Measurements from ENCODE around the gene LAMTOR4. TPM values are rescaled to one million over a fixed set of nuclear protein-coding genes. Genes with fewer than 3 reads are reported as not detected.
A peak's percentile ranks its signal among the peaks of the same experiment; 100 is the strongest.

The LAMTOR4 gene
- total and polyA plus RNA-seq, 10 of the 15 experiments (the other 5 are each of a cell fraction or from before 2014, with no cell fraction given), result 73.4 to 297 (median 196) TPM

DNA sequence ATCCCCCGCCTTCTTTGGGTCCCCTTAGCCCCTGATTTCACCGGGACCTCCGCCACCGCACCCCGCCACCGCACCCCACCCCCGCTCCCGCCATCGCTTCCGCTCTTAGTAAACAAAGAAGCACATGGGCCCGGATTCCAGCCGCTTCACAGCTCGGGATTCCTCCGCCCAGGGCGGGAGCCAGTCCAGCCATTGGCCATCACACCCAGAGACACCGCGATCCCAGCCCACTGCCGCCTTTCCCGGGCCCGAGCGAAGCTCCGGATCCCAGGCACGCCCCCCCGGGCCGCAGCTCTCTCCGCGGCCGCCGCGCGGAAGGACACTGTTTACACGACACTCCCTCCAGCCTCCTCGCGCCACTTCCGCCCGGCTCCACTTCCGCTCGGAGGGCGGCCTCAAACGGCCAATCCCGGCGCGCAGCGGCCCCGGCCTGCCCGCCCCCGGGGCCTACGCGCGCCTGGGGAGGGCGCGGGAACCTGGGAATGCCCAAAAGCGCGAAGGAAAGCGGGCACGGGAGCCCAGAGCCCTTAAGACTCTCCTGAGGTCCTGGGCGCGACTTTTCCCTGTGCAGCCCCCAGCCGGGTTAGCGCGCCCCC lies 48.2 kb upstream of the LAMTOR4 start (continued):
- TF ChIP-seq ZBED1 (IDR thresholded peaks at IDR 0.05; ENCODE audit: borderline replicate concordance) (no peak), GABPA (IDR thresholded peaks at IDR 0.05; ENCODE audit: low read depth) (peak; percentile 91), TARDBP (IDR thresholded peaks at IDR 0.05; ENCODE audit: borderline replicate concordance) (no peak), SPI1 (IDR thresholded peaks at IDR 0.05; ENCODE audit: borderline replicate concordance, insufficient read depth, low read depth, low read length) (peak; percentile 81; the same call in 1 of the 2 replicates), ZZZ3 (IDR thresholded peaks at IDR 0.05; ENCODE audit: control insufficient read depth, insufficient read length, low read depth) (no peak), NFYA (IDR thresholded peaks at IDR 0.05; ENCODE audit: borderline replicate concordance, low read depth, low read length) (no peak), SMAD5 (IDR thresholded peaks at IDR 0.05; ENCODE audit: low read depth) (no peak), NR2F1 (conservative IDR thresholded peaks at IDR 0.05) (peak; percentile 57; the same call in 1 of the 2 replicates), YY1 (IDR thresholded peaks at IDR 0.05; ENCODE audit: low read depth, low read length) (peak; percentile 71; the same call in 1 of the 2 replicates), NFYB (IDR thresholded peaks at IDR 0.05; ENCODE audit: insufficient read depth, low read depth, low read length) (peak; percentile 84), KAT2A (conservative IDR thresholded peaks at IDR 0.05; ENCODE audit: control insufficient read depth, low read depth, low read length) (no peak), POLR2A (IDR thresholded peaks at IDR 0.05; ENCODE audit: low read depth, low read length) (peak; percentile 54; the same call in 1 of the 2 replicates), MYC (IDR thresholded peaks at IDR 0.05; ENCODE audit: insufficient read depth, insufficient read length, insufficient replicate concordance, low read length, severe bottlenecking) (peak; percentile 98), CHD2 (IDR thresholded peaks at IDR 0.05; ENCODE audit: borderline replicate concordance, low read depth, low read length) (peak; percentile 96)
- TF ChIP-seq, protein P1, sequence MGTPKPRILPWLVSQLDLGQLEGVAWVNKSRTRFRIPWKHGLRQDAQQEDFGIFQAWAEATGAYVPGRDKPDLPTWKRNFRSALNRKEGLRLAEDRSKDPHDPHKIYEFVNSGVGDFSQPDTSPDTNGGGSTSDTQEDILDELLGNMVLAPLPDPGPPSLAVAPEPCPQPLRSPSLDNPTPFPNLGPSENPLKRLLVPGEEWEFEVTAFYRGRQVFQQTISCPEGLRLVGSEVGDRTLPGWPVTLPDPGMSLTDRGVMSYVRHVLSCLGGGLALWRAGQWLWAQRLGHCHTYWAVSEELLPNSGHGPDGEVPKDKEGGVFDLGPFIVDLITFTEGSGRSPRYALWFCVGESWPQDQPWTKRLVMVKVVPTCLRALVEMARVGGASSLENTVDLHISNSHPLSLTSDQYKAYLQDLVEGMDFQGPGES (IDR thresholded peaks at IDR 0.05), result 0 out of 2 replicates have a peak, but pooled peaks have one; percentile 9
- TF ChIP-seq, protein P2, sequence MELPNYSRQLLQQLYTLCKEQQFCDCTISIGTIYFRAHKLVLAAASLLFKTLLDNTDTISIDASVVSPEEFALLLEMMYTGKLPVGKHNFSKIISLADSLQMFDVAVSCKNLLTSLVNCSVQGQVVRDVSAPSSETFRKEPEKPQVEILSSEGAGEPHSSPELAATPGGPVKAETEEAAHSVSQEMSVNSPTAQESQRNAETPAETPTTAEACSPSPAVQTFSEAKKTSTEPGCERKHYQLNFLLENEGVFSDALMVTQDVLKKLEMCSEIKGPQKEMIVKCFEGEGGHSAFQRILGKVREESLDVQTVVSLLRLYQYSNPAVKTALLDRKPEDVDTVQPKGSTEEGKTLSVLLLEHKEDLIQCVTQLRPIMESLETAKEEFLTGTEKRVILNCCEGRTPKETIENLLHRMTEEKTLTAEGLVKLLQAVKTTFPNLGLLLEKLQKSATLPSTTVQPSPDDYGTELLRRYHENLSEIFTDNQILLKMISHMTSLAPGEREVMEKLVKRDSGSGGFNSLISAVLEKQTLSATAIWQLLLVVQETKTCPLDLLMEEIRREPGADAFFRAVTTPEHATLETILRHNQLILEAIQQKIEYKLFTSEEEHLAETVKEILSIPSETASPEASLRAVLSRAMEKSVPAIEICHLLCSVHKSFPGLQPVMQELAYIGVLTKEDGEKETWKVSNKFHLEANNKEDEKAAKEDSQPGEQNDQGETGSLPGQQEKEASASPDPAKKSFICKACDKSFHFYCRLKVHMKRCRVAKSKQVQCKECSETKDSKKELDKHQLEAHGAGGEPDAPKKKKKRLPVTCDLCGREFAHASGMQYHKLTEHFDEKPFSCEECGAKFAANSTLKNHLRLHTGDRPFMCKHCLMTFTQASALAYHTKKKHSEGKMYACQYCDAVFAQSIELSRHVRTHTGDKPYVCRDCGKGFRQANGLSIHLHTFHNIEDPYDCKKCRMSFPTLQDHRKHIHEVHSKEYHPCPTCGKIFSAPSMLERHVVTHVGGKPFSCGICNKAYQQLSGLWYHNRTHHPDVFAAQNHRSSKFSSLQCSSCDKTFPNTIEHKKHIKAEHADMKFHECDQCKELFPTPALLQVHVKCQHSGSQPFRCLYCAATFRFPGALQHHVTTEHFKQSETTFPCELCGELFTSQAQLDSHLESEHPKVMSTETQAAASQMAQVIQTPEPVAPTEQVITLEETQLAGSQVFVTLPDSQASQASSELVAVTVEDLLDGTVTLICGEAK (IDR thresholded peaks at IDR 0.05; ENCODE audit: borderline replicate concordance), result peak; percentile 96
- TF ChIP-seq, protein P3, sequence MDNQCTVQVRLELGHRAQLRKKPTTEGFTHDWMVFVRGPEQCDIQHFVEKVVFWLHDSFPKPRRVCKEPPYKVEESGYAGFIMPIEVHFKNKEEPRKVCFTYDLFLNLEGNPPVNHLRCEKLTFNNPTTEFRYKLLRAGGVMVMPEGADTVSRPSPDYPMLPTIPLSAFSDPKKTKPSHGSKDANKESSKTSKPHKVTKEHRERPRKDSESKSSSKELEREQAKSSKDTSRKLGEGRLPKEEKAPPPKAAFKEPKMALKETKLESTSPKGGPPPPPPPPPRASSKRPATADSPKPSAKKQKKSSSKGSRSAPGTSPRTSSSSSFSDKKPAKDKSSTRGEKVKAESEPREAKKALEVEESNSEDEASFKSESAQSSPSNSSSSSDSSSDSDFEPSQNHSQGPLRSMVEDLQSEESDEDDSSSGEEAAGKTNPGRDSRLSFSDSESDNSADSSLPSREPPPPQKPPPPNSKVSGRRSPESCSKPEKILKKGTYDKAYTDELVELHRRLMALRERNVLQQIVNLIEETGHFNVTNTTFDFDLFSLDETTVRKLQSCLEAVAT (IDR thresholded peaks at IDR 0.05), result peak; percentile 92
- TF ChIP-seq, protein P4, sequence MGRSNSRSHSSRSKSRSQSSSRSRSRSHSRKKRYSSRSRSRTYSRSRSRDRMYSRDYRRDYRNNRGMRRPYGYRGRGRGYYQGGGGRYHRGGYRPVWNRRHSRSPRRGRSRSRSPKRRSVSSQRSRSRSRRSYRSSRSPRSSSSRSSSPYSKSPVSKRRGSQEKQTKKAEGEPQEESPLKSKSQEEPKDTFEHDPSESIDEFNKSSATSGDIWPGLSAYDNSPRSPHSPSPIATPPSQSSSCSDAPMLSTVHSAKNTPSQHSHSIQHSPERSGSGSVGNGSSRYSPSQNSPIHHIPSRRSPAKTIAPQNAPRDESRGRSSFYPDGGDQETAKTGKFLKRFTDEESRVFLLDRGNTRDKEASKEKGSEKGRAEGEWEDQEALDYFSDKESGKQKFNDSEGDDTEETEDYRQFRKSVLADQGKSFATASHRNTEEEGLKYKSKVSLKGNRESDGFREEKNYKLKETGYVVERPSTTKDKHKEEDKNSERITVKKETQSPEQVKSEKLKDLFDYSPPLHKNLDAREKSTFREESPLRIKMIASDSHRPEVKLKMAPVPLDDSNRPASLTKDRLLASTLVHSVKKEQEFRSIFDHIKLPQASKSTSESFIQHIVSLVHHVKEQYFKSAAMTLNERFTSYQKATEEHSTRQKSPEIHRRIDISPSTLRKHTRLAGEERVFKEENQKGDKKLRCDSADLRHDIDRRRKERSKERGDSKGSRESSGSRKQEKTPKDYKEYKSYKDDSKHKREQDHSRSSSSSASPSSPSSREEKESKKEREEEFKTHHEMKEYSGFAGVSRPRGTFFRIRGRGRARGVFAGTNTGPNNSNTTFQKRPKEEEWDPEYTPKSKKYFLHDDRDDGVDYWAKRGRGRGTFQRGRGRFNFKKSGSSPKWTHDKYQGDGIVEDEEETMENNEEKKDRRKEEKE (IDR thresholded peaks at IDR 0.05), result no peak
- TF ChIP-seq, protein P5, sequence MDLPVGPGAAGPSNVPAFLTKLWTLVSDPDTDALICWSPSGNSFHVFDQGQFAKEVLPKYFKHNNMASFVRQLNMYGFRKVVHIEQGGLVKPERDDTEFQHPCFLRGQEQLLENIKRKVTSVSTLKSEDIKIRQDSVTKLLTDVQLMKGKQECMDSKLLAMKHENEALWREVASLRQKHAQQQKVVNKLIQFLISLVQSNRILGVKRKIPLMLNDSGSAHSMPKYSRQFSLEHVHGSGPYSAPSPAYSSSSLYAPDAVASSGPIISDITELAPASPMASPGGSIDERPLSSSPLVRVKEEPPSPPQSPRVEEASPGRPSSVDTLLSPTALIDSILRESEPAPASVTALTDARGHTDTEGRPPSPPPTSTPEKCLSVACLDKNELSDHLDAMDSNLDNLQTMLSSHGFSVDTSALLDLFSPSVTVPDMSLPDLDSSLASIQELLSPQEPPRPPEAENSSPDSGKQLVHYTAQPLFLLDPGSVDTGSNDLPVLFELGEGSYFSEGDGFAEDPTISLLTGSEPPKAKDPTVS (IDR thresholded peaks at IDR 0.05; ENCODE audit: low read depth, low read length), result no peak; the same call in 1 of the 2 replicates

All from GM12878 (cell line).